ENCODE results near the gene ZNF462.

The ZNF462 gene

GRCh38 chr9:106956971-106957370 is 94.0 kb downstream of the ZNF462 start:
- H3K27ac ChIP-seq (ENCODE audit: low read depth in 2 of 2, low read length in 2 of 2) = no peak overlapping the region

DNA sequence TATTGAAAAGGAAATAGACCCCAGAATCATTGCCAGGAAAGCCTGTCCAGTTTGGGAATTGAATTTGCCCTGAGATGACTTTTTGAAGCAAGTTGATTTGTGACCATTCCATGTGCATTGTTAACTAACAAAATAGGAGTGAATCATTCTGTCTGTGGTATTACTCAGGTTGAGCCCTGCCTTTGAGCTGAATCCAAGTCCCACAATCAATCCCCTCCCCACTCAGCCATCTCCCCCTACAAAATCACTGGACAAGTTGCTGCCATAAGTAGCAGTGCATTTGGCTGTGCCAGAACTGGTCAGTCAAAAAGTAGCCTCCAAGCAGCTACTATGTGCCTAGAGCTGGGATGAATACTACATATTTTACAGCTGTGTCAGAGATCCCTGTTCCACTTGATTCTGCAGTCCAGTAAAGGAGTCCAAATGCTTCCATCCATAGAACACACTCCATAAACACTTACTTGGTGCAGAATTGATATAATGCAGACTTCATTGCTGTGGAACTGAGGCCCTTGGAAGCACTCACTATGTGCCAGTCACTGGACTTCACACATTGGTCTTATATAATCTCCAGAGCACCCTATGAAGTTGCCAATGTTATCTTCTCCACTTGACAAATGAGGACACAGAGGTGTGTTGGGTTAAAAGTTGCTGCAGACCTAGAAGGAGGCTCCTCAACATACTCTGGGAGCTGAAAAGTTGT is 96.1 kb downstream of the ZNF462 start:
- Histone ChIP-seq H3K9ac (ENCODE audit: low read depth in 1 of 2, low read length in 2 of 2) (no peak overlapping the region), H3K4me1 (ENCODE audit: control insufficient read depth in 2 of 2, insufficient read depth in 2 of 2, low read length in 2 of 2) (no peaks in the 10 kb centered on the region), H3K36me3 (ENCODE audit: control insufficient read depth in 2 of 2, insufficient read depth in 2 of 2, low read length in 2 of 2) (no peaks in the 10 kb centered on the region), H3K27ac (ENCODE audit: low read depth in 2 of 2, low read length in 2 of 2) (no peak overlapping the region), H3K9me3 (ENCODE audit: control insufficient read depth in 2 of 2, low read length in 2 of 2) (no peaks in the 10 kb centered on the region), H3K4me3 (ENCODE audit: low read length in 2 of 2) (no peak overlapping the region), H3K27me3 (ENCODE audit: control insufficient read depth in 2 of 2, insufficient read depth in 2 of 2, low read length in 2 of 2) (no peaks in the 10 kb centered on the region)

More at GRCh38 chr9:106956971-106957370, 94.0 kb downstream of the ZNF462 start:
- Histone ChIP-seq H3K36me3 (ENCODE audit: control insufficient read depth in 2 of 2, insufficient read depth in 2 of 2, low read length in 2 of 2) (no peaks in the 10 kb centered on the region), H3K9me3 (ENCODE audit: control insufficient read depth in 2 of 2, low read length in 2 of 2) (no peaks in the 10 kb centered on the region), H3K4me3 (ENCODE audit: low read length in 2 of 2) (no peak overlapping the region), H3K9ac (ENCODE audit: low read depth in 1 of 2, low read length in 2 of 2) (no peak overlapping the region), H3K27me3 (ENCODE audit: control insufficient read depth in 2 of 2, insufficient read depth in 2 of 2, low read length in 2 of 2) (no peaks in the 10 kb centered on the region), H3K4me1 (ENCODE audit: control insufficient read depth in 2 of 2, insufficient read depth in 2 of 2, low read length in 2 of 2) (no peaks in the 10 kb centered on the region)

GRCh38 chr9:106960258-106960657 is 97.3 kb downstream of the ZNF462 start:
- Histone ChIP-seq H3K36me3 (ENCODE audit: control insufficient read depth in 2 of 2, insufficient read depth in 2 of 2, low read length in 2 of 2) (no peaks in the 10 kb centered on the region), H3K27me3 (ENCODE audit: control insufficient read depth in 2 of 2, insufficient read depth in 2 of 2, low read length in 2 of 2) (no peaks in the 10 kb centered on the region), H3K4me3 (ENCODE audit: low read length in 2 of 2) (no peak overlapping the region), H3K4me1 (ENCODE audit: control insufficient read depth in 2 of 2, insufficient read depth in 2 of 2, low read length in 2 of 2) (no peaks in the 10 kb centered on the region), H3K9ac (ENCODE audit: low read depth in 1 of 2, low read length in 2 of 2) (no peak overlapping the region), H3K27ac (ENCODE audit: low read depth in 2 of 2, low read length in 2 of 2) (no peak overlapping the region), H3K9me3 (ENCODE audit: control insufficient read depth in 2 of 2, low read length in 2 of 2) (no peaks in the 10 kb centered on the region)

- Histone ChIP-seq H3K4me1 (ENCODE audit: control insufficient read depth in 2 of 2, insufficient read depth in 2 of 2, low read length in 2 of 2) (no peaks in the 10 kb centered on the region), H3K27me3 (ENCODE audit: control insufficient read depth in 2 of 2, insufficient read depth in 2 of 2, low read length in 2 of 2) (no peaks in the 10 kb centered on the region), H3K9ac (ENCODE audit: low read depth in 1 of 2, low read length in 2 of 2) (no peak overlapping the region), H3K36me3 (ENCODE audit: control insufficient read depth in 2 of 2, insufficient read depth in 2 of 2, low read length in 2 of 2) (no peaks in the 10 kb centered on the region), H3K9me3 (ENCODE audit: control insufficient read depth in 2 of 2, low read length in 2 of 2) (no peaks in the 10 kb centered on the region), H3K4me3 (ENCODE audit: low read length in 2 of 2) (no peak overlapping the region), H3K27ac (ENCODE audit: low read depth in 2 of 2, low read length in 2 of 2) (no peak overlapping the region)
Measured at GRCh38 chr9:106961623-106962022, 98.7 kb downstream of the ZNF462 start.

DNA sequence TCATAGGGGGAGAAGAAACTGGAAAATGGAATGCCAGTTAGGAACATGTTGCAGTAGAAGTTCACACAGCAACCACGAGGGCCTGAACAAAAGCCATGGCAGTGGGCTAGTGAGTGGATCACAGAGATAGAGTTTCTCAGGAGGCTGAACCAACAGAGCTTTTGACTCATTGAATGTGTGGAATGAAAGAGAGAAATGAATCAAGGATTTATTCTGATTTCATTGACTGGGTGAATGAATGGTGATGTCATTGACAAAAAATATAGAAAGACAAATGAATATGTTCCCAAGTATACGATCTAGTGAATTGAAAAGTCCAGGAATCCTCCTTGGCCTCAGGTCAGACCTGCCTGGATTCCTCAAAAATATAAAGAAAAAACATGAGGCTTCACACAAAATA is 99.2 kb downstream of the ZNF462 start:
- no peak overlapping the region for H3K9ac ChIP-seq (ENCODE audit: low read depth in 1 of 2, low read length in 2 of 2)
- H3K27me3 ChIP-seq (ENCODE audit: control insufficient read depth in 2 of 2, insufficient read depth in 2 of 2, low read length in 2 of 2) = no peaks in the 10 kb centered on the region
- no peak overlapping the region for H3K27ac ChIP-seq (ENCODE audit: low read depth in 2 of 2, low read length in 2 of 2)
- H3K36me3 ChIP-seq (ENCODE audit: control insufficient read depth in 2 of 2, insufficient read depth in 2 of 2, low read length in 2 of 2) = no peaks in the 10 kb centered on the region
- H3K4me3 ChIP-seq (ENCODE audit: low read length in 2 of 2) = no peak overlapping the region
- H3K4me1 ChIP-seq (ENCODE audit: control insufficient read depth in 2 of 2, insufficient read depth in 2 of 2, low read length in 2 of 2) = no peaks in the 10 kb centered on the region
- H3K9me3 ChIP-seq (ENCODE audit: control insufficient read depth in 2 of 2, low read length in 2 of 2) = no peaks in the 10 kb centered on the region

GRCh38 chr9:106962615-106963363 is 99.8 kb downstream of the ZNF462 start:
- no peak overlapping the region for H3K4me3 ChIP-seq (ENCODE audit: low read length in 2 of 2)
- H3K9me3 ChIP-seq (ENCODE audit: control insufficient read depth in 2 of 2, low read length in 2 of 2) = no peaks in the 10 kb centered on the region
- no peaks in the 10 kb centered on the region for H3K4me1 ChIP-seq (ENCODE audit: control insufficient read depth in 2 of 2, insufficient read depth in 2 of 2, low read length in 2 of 2)
- H3K36me3 ChIP-seq (ENCODE audit: control insufficient read depth in 2 of 2, insufficient read depth in 2 of 2, low read length in 2 of 2) = no peaks in the 10 kb centered on the region
- no peaks in the 10 kb centered on the region for H3K27me3 ChIP-seq (ENCODE audit: control insufficient read depth in 2 of 2, insufficient read depth in 2 of 2, low read length in 2 of 2)
- peak overlapping the region in 1 of 2 donors; percentile 2 for H3K27ac ChIP-seq (ENCODE audit: low read depth in 2 of 2, low read length in 2 of 2)
- no peak overlapping the region for H3K9ac ChIP-seq (ENCODE audit: low read depth in 1 of 2, low read length in 2 of 2)

- Histone ChIP-seq H3K9me3 (ENCODE audit: control insufficient read depth in 2 of 2, low read length in 2 of 2) (no peaks in the 10 kb centered on the region), H3K27me3 (ENCODE audit: control insufficient read depth in 2 of 2, insufficient read depth in 2 of 2, low read length in 2 of 2) (no peaks in the 10 kb centered on the region), H3K4me1 (ENCODE audit: control insufficient read depth in 2 of 2, insufficient read depth in 2 of 2, low read length in 2 of 2) (no peaks in the 10 kb centered on the region)
Measured at GRCh38 chr9:106963684-106964083, 100.7 kb downstream of the ZNF462 start.

GRCh38 chr9:106964329-106964728 is 101.4 kb downstream of the ZNF462 start:
- Histone ChIP-seq H3K9me3 (ENCODE audit: control insufficient read depth in 2 of 2, low read length in 2 of 2) (no peaks in the 10 kb centered on the region), H3K4me3 (ENCODE audit: low read length in 2 of 2) (no peak overlapping the region), H3K9ac (ENCODE audit: low read depth in 1 of 2, low read length in 2 of 2) (no peak overlapping the region), H3K27me3 (ENCODE audit: control insufficient read depth in 2 of 2, insufficient read depth in 2 of 2, low read length in 2 of 2) (no peaks in the 10 kb centered on the region), H3K4me1 (ENCODE audit: control insufficient read depth in 2 of 2, insufficient read depth in 2 of 2, low read length in 2 of 2) (no peaks in the 10 kb centered on the region), H3K36me3 (ENCODE audit: control insufficient read depth in 2 of 2, insufficient read depth in 2 of 2, low read length in 2 of 2) (no peaks in the 10 kb centered on the region), H3K27ac (ENCODE audit: low read depth in 2 of 2, low read length in 2 of 2) (no peak overlapping the region)

More at GRCh38 chr9:106963684-106964083, 100.7 kb downstream of the ZNF462 start:
- Histone ChIP-seq H3K36me3 (ENCODE audit: control insufficient read depth in 2 of 2, insufficient read depth in 2 of 2, low read length in 2 of 2) (no peaks in the 10 kb centered on the region), H3K27ac (ENCODE audit: low read depth in 2 of 2, low read length in 2 of 2) (no peak overlapping the region), H3K4me3 (ENCODE audit: low read length in 2 of 2) (no peak overlapping the region), H3K9ac (ENCODE audit: low read depth in 1 of 2, low read length in 2 of 2) (no peak overlapping the region)

GRCh38 chr9:106964822-106965525 is 102.0 kb downstream of the ZNF462 start:
- H3K9me3 ChIP-seq (ENCODE audit: control insufficient read depth in 2 of 2, low read length in 2 of 2) = no peaks in the 10 kb centered on the region
- no peaks in the 10 kb centered on the region for H3K36me3 ChIP-seq (ENCODE audit: control insufficient read depth in 2 of 2, insufficient read depth in 2 of 2, low read length in 2 of 2)
- H3K4me1 ChIP-seq (ENCODE audit: control insufficient read depth in 2 of 2, insufficient read depth in 2 of 2, low read length in 2 of 2) = no peaks in the 10 kb centered on the region
- no peaks in the 10 kb centered on the region for H3K27me3 ChIP-seq (ENCODE audit: control insufficient read depth in 2 of 2, insufficient read depth in 2 of 2, low read length in 2 of 2)
- no peak overlapping the region for H3K27ac ChIP-seq (ENCODE audit: low read depth in 2 of 2, low read length in 2 of 2)
- no peak overlapping the region for H3K9ac ChIP-seq (ENCODE audit: low read depth in 1 of 2, low read length in 2 of 2)
- no peak overlapping the region for H3K4me3 ChIP-seq (ENCODE audit: low read length in 2 of 2)

DNA sequence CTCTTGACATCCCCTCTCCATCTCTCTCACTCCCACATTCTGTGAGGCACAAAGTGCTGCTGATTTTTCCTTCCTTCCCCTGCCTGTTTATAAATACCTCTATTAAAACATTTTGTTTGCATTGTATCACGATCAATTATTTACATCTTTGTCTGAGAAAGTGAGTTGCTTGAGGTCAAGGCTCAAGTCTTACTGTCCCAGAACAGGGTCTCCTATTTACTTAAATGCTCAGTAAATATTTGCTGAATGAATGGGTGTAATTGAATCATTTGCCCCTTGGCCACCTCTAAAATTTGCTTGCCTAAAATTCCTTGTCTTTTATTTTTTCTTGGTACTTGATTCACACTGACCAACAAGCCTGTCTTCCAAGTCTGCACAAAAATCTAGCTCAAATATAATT is 103.5 kb downstream of the ZNF462 start:
- H3K4me3 ChIP-seq (ENCODE audit: low read length in 2 of 2) = no peak overlapping the region

More for the DNA sequence above, 103.5 kb downstream of the ZNF462 start:
- no peaks in the 10 kb centered on the region for H3K9me3 ChIP-seq (ENCODE audit: control insufficient read depth in 2 of 2, low read length in 2 of 2)
- H3K27ac ChIP-seq (ENCODE audit: low read depth in 2 of 2, low read length in 2 of 2) = no peak overlapping the region
- H3K9ac ChIP-seq (ENCODE audit: low read depth in 1 of 2, low read length in 2 of 2) = no peak overlapping the region
- no peaks in the 10 kb centered on the region for H3K27me3 ChIP-seq (ENCODE audit: control insufficient read depth in 2 of 2, insufficient read depth in 2 of 2, low read length in 2 of 2)
- H3K4me1 ChIP-seq (ENCODE audit: control insufficient read depth in 2 of 2, insufficient read depth in 2 of 2, low read length in 2 of 2) = no peaks in the 10 kb centered on the region
- H3K36me3 ChIP-seq (ENCODE audit: control insufficient read depth in 2 of 2, insufficient read depth in 2 of 2, low read length in 2 of 2) = no peaks in the 10 kb centered on the region

Measured in mucosa of rectum (tissue), 2 donors.